ENCODE measurements around the gene DRC1. TPM values are rescaled to one million over a fixed set of nuclear protein-coding genes. Genes with fewer than 3 reads are reported as not detected.

DRC1 gene
- total and polyA plus RNA-seq, 2 of the 13 experiments (the other 11 are each of a cell fraction or from before 2014, with no cell fraction given) = 0.07 TPM; not detected in 1

- ATAC-seq = no peak
- FAIRE-seq = no peak
- no peak for DNase-seq (ENCODE audit: low spot score)
- Histone ChIP-seq H3K9me3 (ENCODE audit: low read length) (peaks cover 2% of the 10 kb centered on the region), H4K20me1 (ENCODE audit: insufficient read depth, low read length) (no peaks in the 10 kb centered on the region), H2AFZ (ENCODE audit: low read length) (no peak overlapping the region), H3K4me3 (replicated peaks in 1 of 3; ENCODE audit: insufficient read depth in 1 of 3, low read depth in 2 of 3, low read length in 3 of 3) (no peak overlapping the region), H3K4me1 (ENCODE audit: insufficient read depth, low read length) (no peaks in the 10 kb centered on the region), H3K27me3 (ENCODE audit: control insufficient read depth in 1 of 2, insufficient read depth in 2 of 2, low read length in 2 of 2) (peaks cover 0 to 5% of the 10 kb centered on the region in 2 experiments; a peak in 3 of 5 replicates), H3K4me2 (ENCODE audit: low read depth, low read length) (no peak overlapping the region), H3K27ac (ENCODE audit: extremely low read length, insufficient read depth, low read length) (no peak overlapping the region), H3K36me3 (replicated peaks in 1 of 2; ENCODE audit: control insufficient read depth in 1 of 2, insufficient read depth in 2 of 2, low read length in 2 of 2) (no peaks in the 10 kb centered on the region), H3K79me2 (ENCODE audit: insufficient read depth, low read length) (no peaks in the 10 kb centered on the region), H3K9ac (ENCODE audit: insufficient read depth, low read depth, low read length) (no peak overlapping the region)
- WGBS (ENCODE audit: low lambda C conversion rate) = 54% methylated on average over 13 of the region's 14 CpGs
- BruUV-seq (replicated peaks) = no TSS peak
- ChIA-PET POLR2A (no interaction called here), CTCF (ENCODE audit: low intra/inter-chr PET ratio, low total read pairs) (no interaction called here)
- in situ Hi-C loops (cut with HindIII; ENCODE audit: extremely low pct_ligation_motif_present, low pct_unique_long_range_greater_than_20kb) (no loop called here), intact Hi-C loops (cut with micrococcal nuclease; ENCODE audit: unreplicated experiment) (no loop called here)
- TF ChIP-seq ZNF362 (CRISPR knock-in tag; IDR thresholded peaks at IDR 0.05; ENCODE audit: borderline replicate concordance) = no peak
- peak; percentile 62 for TF ChIP-seq ZNF629 (CRISPR knock-in tag; conservative IDR thresholded peaks at IDR 0.05)
Observed at GRCh38 chr2:26474261-26474785, 72.6 kb downstream of the DRC1 start.

- H3K4me3 ChIP-seq (replicated peaks in 1 of 3; ENCODE audit: insufficient read depth in 1 of 3, low read depth in 2 of 3, low read length in 3 of 3) = no peak overlapping the region
- H3K9me3 ChIP-seq (ENCODE audit: low read length) = no peaks in the 10 kb centered on the region
- in situ Hi-C loops (cut with HindIII; ENCODE audit: extremely low pct_ligation_motif_present, low pct_unique_long_range_greater_than_20kb) (no loop called here), intact Hi-C loops (cut with micrococcal nuclease; ENCODE audit: unreplicated experiment) (no loop called here)
- WGBS (ENCODE audit: low lambda C conversion rate) = 46% methylated on average over 5 of the region's 6 CpGs
- ChIA-PET POLR2A (no interaction called here), CTCF (ENCODE audit: low intra/inter-chr PET ratio, low total read pairs) (no interaction called here)
- no TSS peak for BruUV-seq (replicated peaks)
- H3K79me2 ChIP-seq (ENCODE audit: insufficient read depth, low read length) = no peaks in the 10 kb centered on the region
- FAIRE-seq = no peak
- no peak for DNase-seq (ENCODE audit: low spot score)
- H3K4me2 ChIP-seq (ENCODE audit: low read depth, low read length) = no peak overlapping the region
- peaks cover 6% of the 10 kb centered on the region for H3K4me1 ChIP-seq (ENCODE audit: insufficient read depth, low read length)
- no peak overlapping the region for H2AFZ ChIP-seq (ENCODE audit: low read length)
- H3K27ac ChIP-seq (ENCODE audit: extremely low read length, insufficient read depth, low read length) = no peak overlapping the region
- H3K27me3 ChIP-seq (ENCODE audit: control insufficient read depth in 1 of 2, insufficient read depth in 2 of 2, low read length in 2 of 2) = peaks cover 0 to 5% of the 10 kb centered on the region in 2 experiments; a peak in 3 of 5 replicates
- no peak for ATAC-seq
- H3K9ac ChIP-seq (ENCODE audit: insufficient read depth, low read depth, low read length) = no peak overlapping the region
- H4K20me1 ChIP-seq (ENCODE audit: insufficient read depth, low read length) = no peaks in the 10 kb centered on the region
- no peaks in the 10 kb centered on the region for H3K36me3 ChIP-seq (replicated peaks in 1 of 2; ENCODE audit: control insufficient read depth in 1 of 2, insufficient read depth in 2 of 2, low read length in 2 of 2)
- TF ChIP-seq CBX5 (CRISPR knock-in tag; IDR thresholded peaks at IDR 0.05; ENCODE audit: borderline replicate concordance) (no peak), MLLT10 (CRISPR knock-in tag; IDR thresholded peaks at IDR 0.05) (no peak), FOXP1 (IDR thresholded peaks at IDR 0.05) (no peak), FOXP1 (CRISPR knock-in tag; IDR thresholded peaks at IDR 0.05) (no peak), RAD21 (CRISPR knock-in tag; IDR thresholded peaks at IDR 0.05) (no peak), ZBTB10 (CRISPR knock-in tag; IDR thresholded peaks at IDR 0.05; ENCODE audit: borderline replicate concordance) (no peak), ZBED4 (CRISPR knock-in tag; IDR thresholded peaks at IDR 0.05; ENCODE audit: borderline replicate concordance) (no peak)
Observed at GRCh38 chr2:26475037-26475436, 73.3 kb downstream of the DRC1 start.
